HT1080 (cell line): ENCODE data around the gene PSG11. TPM values are rescaled to one million over a fixed set of nuclear protein-coding genes. Genes with fewer than 3 reads are reported as not detected.
"Not testable (repeated sequence)": the region's sequence is repeated elsewhere in the genome, so short reads cannot be mapped to it uniquely, and the experiment has no call there.

Experiments used
- DNase-seq: peaks from one replicate; pipeline ENCODE4 v3.0.0-alpha.2; 2015; ENCODE audit warnings: low read depth
- polyA plus RNA-seq, 2 experiments: library from polyadenylated mRNA; depleted of rRNA; stranded (reverse); fragments of >200 nt; gene quantifications; 2 replicates each; pipeline ENCODE4 v1.2.3, GENCODE V29; 2015
- total RNA-seq: library from RNA; depleted of rRNA; stranded (reverse); fragments of >200 nt; shearing (Covaris generic); gene quantifications from 2 replicates; pipeline ENCODE4 v1.2.3, GENCODE V29; 2014; rRNA removed

Gene PSG11
- total RNA-seq = not detected in 2 replicates
- polyA plus RNA-seq (2015; cell fraction: cytosol; rRNA removed) = 0.26 TPM in 1 of 2 replicates, not detected in the other
- polyA plus RNA-seq (2015; cell fraction: nucleus; rRNA removed) = not detected in 2 replicates

DNA sequence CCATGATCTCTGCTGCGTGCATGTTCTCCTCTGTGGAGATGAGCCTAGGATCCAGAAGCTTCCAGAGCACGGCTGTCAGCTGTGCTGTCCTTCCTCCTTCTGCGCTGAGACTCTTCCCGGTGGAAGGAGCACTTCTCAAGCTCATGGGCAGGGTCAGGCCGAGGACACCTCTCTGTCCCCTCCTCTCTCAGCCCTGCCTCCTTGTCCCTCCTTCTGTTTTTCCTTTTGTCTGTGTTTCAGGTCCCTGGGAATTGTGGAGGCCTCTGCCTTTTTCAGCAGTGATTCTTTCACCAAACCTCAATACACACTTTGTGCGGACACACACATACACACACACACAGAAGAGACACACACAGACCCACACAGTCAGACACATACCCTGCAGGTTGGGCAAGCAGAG, at the start of gene PSG11:
Gene PSG11 (minus strand): TSS at position 101 of the 400 bp plus-strand sequence. CDS start 97 bp downstream, at position 4.
- DNase-seq = not testable (repeated sequence)

DNA sequence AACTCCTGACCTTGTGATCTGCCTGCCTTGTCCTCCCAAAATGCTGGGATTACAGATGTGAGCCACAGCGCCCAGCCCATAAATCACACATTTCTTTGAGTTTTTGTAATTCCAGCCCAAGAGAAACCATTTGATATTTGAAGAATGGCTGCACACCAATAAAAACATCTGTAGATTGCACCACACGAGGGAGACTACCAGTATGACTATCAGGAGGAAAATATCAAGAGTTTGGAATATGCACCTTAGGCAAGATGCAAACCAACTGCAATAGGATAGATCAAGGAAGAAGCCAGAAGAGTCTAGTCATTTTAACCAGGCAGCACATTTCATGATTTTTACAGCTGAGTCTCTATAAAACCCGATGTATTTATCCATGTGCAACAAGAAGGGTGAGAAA, 36.1 kb upstream of the PSG11 start:
- DNase-seq = not testable (repeated sequence)

DNA sequence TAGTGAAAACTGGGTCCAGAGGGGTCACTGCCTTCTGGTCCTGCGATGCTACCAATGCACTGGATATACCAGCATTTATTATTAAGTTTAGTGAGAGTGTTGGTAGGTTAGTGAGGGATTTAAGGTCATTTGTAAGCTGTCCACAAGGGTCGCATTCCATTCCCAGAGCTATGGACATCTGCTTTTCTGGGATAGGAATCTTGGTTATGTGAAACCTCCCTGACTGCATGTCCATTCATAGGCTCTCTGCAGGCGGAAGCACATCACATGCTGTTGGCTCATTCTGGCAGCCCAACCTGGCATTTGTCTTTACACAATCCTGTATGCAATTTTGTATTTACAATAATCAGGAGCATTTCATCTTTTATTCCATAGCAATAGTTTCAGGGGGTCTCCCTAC, 35.1 kb upstream of the PSG11 start:
- DNase-seq = not testable (repeated sequence)

DNA sequence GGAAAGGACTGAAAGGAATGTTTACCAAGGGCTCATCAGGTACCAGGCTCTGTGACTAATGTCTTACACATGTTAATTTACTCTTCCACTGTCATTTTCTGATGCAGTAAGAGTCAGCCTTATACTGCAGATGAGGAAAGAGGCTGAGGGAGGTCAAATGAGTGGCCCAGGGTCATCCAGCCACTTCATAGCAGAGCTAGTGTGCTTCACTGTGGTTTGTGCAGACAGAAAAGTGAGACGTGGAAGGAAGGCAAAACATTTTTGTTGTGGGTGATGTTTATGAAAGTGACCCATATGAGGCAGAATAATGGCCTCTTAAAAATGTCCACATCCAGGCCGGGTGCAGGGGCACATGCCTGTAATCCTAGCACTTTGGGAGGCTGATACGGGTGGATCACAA, 34.0 kb upstream of the PSG11 start:
- DNase-seq = peak; percentile 61

DNA sequence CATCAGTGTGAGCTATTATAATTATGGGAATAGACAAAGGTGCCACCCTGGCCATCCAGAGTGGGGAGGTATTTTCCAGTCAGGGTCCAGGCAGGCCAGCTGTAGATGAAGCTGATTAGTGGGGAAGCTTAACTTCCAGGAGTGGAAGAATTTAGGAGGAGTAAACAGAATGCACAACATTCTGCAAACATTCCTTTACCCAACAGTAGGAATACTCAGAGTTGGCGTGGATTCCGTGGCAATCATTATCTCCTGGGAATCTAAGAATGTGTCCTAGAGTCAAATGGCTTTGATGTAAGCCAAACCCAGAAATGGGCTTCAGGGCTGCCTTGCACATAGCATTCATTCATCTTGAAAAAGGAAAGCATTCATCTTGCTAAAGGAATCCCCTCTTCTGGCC, 33.2 kb upstream of the PSG11 start:
- DNase-seq = not testable (repeated sequence)

DNA sequence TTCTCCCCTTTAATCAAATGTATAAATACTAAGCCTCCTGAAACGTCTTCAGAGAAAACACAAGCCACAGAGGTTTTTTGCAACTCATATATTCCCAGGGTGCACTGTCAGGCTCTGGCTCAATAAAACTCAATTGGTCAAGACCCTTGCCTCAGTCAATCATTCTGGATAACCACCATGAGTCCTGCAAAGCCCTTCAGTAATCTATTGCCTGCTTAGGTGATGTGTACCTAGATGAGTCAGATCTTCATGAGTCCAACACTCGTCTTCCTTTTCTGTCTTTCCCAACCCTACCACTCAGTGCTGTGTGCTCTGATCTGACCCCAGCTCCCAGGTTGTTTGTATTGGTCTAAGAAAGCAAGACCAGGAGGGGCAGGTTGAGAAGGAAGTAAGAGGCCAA, 32.2 kb upstream of the PSG11 start:
- DNase-seq = not testable (repeated sequence)

DNA sequence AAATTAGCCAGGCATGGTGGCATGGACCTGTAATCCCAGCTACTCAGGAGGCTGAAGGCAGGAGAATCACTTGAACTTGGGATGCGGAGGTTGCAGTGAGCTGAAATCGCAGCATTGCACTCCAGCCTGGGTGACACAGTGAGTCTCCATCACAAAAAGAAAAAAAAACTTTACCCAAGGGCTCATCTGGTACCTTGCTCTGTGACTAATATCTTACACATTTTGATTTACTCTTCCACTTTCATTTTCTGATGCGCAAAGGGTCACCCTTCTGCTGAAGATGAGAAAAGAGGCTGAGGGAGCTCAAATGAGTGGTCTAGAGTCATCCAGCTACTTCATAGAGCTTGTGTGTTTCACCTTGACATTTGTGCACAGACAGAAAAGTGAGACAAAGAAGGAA, 21.7 kb upstream of the PSG11 start:
- not testable (repeated sequence) for DNase-seq

DNA sequence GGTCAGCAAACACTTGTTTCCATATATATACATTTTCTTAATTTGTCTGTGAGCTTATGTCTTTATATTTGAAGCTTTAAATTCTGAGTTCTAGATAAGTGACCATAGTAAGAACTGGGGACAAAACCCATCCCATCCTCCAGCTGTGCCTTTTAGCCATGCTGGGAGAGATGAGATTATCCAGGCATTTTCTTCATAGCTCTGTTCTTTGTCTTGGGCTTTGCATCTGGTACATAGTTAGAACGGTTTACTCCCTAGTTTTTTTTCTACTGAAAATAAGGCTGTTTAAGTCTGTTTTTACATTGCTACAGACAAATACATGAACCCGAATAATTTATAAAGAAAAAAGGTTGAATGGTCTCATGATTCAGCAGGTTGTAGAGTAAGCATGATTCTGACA, 20.3 kb upstream of the PSG11 start:
- DNase-seq = not testable (repeated sequence)

DNA sequence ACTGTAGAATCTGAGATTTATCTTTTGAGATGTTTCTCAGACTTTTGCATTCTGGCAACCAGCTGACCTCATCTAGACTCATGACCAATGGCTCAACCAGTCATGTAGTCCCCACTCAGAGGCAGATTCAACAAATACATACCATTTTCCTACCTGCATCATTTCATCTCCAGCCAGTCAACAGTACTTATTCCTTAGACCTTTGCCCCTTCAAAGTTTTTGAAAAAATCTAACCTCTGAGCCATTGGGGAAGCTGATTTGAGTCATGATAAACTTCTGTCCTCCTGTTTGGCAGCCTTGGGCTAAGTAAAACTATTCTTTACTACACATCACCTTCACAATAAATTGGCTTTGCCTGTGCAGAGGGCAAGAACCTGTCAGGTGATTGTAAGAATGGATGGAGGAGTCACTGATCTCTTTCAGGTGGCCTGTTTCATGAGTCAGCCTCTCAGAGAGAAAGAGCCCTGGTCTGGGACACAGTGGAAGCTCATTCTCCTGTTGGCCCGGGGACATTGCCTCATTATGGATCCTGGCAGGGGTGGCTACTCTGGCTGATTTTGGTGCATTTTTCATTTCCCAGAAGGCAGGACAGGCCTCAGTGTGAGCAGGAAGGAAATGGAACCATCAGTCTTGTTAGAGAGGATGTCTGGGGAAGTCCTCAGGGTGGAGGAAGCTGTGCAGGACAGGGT, 17.4 kb upstream of the PSG11 start:
- DNase-seq = not testable (repeated sequence)

DNA sequence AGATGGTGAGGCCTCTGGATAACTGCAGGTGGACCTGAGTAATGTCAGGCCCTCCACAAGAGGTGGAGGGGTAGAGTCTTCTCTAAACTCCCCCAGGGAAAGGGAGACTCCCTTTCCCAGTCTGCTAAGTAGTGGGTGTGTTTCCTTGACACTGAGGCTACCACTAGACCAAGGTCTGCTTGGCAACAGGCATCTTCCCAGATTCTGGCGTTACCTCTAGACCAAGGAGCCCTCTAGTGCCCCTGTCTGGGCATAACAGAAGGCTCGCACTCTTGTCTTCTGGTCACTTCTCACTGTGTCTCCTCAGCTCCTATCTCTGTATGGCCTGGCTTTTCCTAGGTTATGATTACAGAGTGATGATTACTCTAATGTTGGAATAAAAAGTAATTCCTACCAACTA, 5.4 kb upstream of the PSG11 start:
- DNase-seq = peak; percentile 45

DNA sequence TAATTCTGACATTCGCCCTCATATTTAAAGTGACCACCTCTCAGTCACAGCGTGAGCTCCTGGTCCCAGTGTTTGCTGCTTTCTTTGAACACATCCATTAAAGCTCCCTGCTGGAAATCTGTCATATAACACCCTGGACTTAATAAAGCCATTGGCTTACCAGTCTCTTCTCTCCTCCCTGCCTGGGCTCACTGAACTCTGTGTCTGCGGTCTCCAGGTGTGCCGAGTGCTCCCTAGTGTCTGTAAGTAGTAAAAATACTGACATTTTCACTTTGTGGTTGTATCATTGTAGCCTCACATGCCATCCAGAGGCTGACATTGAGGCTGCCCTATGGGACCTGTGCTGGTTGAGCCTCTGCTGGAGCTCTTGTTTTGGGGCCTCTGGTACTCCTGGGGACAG, 2.6 kb upstream of the PSG11 start:
- DNase-seq = no peak

DNA sequence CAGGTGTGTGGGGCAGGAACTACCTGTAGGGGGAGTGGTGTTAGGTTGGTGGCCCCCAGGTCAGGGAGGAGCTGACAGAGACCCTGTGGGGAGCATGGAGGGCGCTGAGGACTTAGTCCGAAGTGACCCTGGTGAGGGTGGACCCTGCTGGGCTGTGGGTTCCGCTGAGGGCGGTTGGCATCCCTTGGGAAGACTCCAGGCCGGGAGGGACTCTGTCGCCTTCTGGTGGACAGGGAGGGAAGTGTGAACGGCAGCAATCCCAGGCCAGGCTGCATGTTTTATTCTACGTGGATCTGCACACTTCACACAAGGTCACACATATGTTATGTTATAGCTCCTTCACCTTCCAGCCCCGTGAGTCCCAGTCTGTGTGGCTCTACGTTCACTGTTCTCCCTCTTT, 1.7 kb upstream of the PSG11 start:
- not testable (repeated sequence) for DNase-seq

DNA sequence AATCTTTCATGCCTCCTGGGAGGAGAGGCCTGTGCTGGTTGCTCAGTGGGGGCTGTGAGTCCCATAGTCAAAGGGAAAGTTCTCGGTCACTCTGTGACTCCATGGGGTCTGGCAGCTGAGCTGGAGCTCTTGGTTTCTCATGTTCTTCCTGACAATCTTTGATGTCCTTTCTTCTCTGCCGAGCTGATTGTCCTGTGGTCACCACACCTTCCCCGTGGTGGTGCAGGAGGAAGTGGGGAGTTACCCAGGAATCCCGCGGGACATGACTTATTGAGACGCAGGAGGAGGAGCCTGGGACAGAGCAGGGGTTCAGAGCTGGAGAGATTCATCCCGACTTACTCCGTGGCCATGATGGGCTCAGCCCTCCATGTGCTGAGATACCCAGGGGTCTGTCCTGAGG, 792 bp upstream of the PSG11 start:
- not testable (repeated sequence) for DNase-seq

DNA sequence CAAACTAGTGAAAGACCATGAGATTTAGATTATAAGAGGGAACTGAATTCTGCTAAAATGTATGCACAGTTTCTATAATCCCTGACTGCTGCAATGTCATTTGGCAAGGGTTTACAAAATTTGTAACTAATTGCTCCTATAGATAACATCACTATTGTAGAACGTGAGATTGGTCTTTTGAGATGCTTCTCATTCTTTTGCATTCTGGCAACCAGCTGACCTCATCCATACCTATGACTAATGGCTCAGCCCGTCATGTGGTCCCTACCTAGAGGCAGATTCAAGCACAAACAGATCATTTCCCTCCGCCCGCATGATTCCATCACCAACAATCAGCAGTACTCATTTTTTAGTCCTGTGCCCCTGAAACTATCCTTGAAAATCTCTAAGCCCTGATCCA, 4.2 kb downstream of the PSG11 start:
- DNase-seq = peak; percentile 88

DNA sequence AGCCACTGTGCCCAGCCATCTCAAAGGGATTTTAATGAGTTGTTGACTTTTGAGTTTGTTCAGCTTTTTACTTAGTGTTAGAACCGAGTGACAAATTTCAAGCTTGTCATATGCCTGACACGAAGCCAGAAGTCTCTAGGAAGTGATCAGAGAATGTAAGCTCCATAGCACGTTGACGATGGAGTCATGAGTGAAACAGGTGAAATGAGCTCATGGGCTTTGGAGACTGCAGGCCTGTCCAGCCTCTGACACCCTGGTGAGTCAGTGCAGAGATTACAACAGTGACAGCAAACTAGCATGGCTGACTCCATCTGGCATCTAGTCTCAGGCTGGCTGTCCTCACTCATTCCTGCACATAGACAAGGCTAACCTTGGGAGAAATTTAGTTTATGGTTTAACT, 4.6 kb downstream of the PSG11 start:
- DNase-seq = peak; percentile 89

DNA sequence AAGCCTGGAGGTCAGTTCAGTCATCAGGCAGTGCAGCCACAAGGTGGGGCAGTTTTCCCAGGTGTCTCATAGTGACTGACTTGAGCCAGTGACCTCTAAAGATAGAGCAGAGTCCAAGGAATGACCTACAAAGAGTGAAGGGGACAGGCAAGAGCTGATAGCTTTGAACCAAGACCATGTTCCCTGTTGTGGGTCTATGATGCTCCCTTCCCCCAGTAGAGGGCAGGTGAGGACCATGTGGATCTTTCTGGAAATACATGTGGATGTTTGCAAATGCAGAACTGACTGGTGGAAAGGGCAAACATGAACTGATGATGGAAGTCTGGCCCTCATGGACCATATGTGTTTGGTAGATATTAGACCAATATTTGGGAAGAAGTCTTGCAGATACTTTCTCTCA, 6.7 kb downstream of the PSG11 start:
- not testable (repeated sequence) for DNase-seq

DNA sequence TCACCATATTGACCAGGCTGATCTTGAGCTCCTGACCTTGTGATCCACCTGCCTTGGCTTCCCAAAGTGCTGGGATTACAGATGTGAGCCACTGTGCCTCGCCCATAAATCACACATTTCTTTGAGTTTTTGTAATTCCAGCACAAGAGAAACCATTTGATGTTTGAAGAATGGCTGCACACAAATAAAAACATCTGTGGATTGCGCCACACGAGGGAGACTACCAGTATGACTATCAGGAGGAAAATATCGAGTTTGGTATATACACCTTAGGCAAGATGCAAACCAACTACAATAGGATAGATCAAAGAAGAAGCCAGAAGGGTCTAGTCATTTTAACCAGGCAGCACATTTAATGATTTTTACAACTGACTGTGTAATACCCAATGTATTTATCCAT, 20.4 kb downstream of the PSG11 start:
- DNase-seq = not testable (repeated sequence)

DNA sequence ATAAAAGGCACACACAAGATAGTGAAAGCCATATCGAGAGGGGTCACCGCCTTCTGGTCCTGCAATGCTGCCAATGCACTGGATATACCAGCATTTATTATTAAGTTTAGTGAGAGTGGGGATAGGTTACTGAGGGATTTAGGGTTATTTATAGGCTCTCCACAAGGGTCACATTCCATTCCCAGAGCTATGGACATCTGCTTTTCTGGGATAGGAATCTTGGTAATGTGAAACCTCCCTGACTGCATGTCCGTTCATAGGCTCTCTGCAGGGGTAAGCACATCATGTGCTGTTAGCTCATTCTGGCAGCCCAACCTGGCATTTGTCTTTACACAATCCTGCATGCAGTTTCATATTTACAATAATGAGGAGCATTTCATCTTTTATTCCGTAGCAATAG, 21.4 kb downstream of the PSG11 start:
- not testable (repeated sequence) for DNase-seq

DNA sequence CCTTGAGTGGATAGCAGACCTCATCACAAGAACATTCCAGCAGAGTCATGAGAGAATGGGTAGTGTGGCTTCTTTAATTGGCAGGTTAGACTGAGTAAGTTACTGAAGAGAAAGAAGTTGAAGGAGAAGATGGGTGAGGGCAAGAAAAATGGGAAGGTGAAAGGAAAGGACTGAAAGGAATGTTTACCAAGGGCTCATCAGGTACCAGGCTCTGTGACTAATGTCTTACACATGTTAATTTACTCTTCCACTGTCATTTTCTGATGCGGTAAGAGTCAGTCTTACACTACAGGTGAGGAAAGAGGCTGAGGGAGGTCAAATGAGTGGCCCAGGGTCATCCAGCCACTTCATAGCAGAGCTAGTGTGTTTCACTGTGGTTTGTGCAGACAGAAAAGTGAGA, 22.6 kb downstream of the PSG11 start:
- DNase-seq = not testable (repeated sequence)

DNA sequence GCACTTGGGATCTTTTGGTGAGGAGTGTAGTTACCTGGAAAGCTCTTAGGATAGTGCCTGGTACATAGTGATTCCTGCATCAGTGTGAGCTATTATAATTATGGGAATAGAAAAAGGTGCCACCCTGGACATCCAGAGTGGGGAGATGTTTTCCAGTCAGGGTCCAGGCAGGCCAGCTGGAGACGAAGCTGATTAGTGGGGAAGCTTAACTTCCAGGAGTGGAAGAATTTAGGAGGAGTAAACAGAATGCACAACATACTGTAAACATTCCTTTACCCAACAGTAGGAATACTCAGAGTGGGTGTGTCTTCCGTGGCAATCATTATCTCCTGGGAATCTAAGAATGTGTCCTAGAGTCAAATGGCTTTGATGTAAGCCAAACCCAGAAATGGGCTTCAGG, 23.3 kb downstream of the PSG11 start:
- not testable (repeated sequence) for DNase-seq

DNA sequence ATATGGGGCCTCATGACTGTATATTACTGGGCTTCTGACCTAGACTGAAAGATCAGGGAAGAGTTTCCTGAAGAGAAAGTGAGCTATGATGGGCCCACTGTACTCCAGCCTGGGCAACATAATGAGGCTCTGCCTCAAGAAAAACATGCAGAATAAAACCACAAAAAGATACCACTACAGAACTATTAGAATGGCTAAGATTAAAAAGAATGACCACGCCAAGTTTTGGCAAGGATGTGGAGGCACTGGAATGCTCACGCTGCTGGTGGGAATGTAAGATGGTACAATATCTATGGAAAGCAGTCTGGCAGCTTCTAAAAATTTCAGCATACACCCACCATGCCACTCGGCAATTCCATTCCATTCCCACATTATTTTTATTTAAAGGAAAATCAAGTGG, 30.1 kb downstream of the PSG11 start:
- not testable (repeated sequence) for DNase-seq

DNA sequence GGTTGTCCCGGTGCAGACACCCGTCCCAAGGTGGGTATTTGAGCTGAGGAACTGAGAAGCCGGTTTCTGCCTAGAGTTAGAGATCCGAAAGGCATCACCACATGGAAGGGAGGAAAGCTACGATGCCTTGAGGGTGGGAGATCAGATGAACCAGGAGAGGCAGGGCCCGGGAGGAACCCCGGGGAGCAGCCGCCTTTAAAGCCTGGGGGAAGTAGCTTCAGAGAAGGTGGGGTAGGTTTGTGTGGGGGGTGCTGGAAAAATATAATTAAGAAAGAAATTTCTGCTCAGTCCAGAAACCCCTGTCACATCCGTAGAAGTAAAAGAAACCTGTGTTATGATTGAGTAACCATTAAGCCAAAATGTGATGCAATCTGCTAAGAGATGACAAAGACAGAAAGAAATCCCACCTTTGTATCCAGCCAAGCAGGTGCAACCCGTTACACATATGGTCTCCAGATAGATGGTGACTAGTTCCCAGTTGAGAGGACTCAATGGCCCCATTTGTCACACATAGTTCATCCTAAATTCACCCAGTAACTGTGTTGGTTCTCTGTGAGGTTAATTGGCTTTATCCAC, 34.2 kb downstream of the PSG11 start:
- DNase-seq = not testable (repeated sequence)

DNA sequence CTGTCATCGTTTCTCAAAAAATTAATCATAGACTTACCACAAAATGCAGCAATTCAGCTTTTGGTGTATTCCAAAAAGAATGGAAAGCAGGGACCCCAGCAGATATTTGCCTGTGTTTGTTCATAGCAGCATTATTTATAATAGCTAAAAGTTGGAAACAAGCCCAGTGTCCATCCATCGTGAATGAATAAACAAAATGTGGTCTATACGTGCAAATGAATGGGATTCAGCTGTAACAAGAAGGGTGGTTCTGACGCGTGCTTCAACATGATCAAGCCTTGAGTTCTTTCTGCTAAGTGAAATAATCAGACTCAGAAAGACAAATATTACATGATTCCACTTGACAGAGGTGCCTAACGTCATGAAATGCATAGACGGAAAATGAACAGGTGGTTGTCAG, 36.4 kb downstream of the PSG11 start:
- DNase-seq = no peak
